HG03469 (cell line): ENCODE results near the gene CD99L2.
"Not testable (repeated sequence)": the region's sequence is repeated elsewhere in the genome, so short reads cannot be mapped to it uniquely, and the experiment has no call there.

Source experiments
- ATAC-seq: cut with Tn5 transposase; IDR thresholded peaks from one replicate; pipeline ENCODE4 v1.9.1; 2021; ENCODE audit warnings: mild to moderate bottlenecking, moderate library complexity, moderate number of reproducible peaks; ENCODE audit not compliant: unreplicated experiment

The CD99L2 gene

GRCh38 chrX:150857453-150857852 lies 41.0 kb downstream of the CD99L2 start:
- no peak for ATAC-seq

GRCh38 chrX:150856785-150857184 lies 41.7 kb downstream of the CD99L2 start:
- no peak for ATAC-seq

GRCh38 chrX:150856101-150856500 lies 42.4 kb downstream of the CD99L2 start:
- no peak for ATAC-seq

- ATAC-seq: no peak
Observed at GRCh38 chrX:150854856-150855255, 43.6 kb downstream of the CD99L2 start.

- ATAC-seq: no peak
Observed at GRCh38 chrX:150849996-150850720, 48.3 kb downstream of the CD99L2 start.

- ATAC-seq: peak; percentile 72
Observed at GRCh38 chrX:150849486-150849885, 49.0 kb downstream of the CD99L2 start.

GRCh38 chrX:150848914-150849365 lies 49.5 kb downstream of the CD99L2 start:
- no peak for ATAC-seq

GRCh38 chrX:150847088-150847487 lies 51.4 kb downstream of the CD99L2 start:
- ATAC-seq: no peak

GRCh38 chrX:150846130-150846529 lies 52.3 kb downstream of the CD99L2 start:
- ATAC-seq: no peak

GRCh38 chrX:150845091-150845490 lies 53.4 kb downstream of the CD99L2 start:
- ATAC-seq: no peak

- ATAC-seq: no peak
Observed at GRCh38 chrX:150844016-150844415, 54.5 kb downstream of the CD99L2 start.

GRCh38 chrX:150842198-150842685 lies 56.2 kb downstream of the CD99L2 start:
- no peak for ATAC-seq

GRCh38 chrX:150841456-150842197 lies 56.8 kb downstream of the CD99L2 start:
- no peak for ATAC-seq

GRCh38 chrX:150837845-150838244 lies 60.6 kb downstream of the CD99L2 start:
- no peak for ATAC-seq

- no peak for ATAC-seq
Observed at GRCh38 chrX:150834695-150835094, 63.8 kb downstream of the CD99L2 start.

GRCh38 chrX:150833454-150834056 lies 64.9 kb downstream of the CD99L2 start:
- ATAC-seq: no peak

GRCh38 chrX:150831863-150832262 lies 66.6 kb downstream of the CD99L2 start:
- ATAC-seq: no peak

- ATAC-seq: no peak
Observed at GRCh38 chrX:150828785-150829184, 69.7 kb downstream of the CD99L2 start.

- ATAC-seq: not testable (repeated sequence)
Observed at GRCh38 chrX:150824352-150824751, 74.1 kb downstream of the CD99L2 start.

- ATAC-seq: not testable (repeated sequence)
Observed at GRCh38 chrX:150823826-150824225, 74.6 kb downstream of the CD99L2 start.

- ATAC-seq: no peak
Observed at GRCh38 chrX:150821971-150822370, 76.5 kb downstream of the CD99L2 start.

GRCh38 chrX:150813922-150814321 lies 84.5 kb downstream of the CD99L2 start:
- no peak for ATAC-seq
